GM12878 (cell line): ENCODE measurements around the gene GLB1L. TPM values are rescaled to one million over a fixed set of nuclear protein-coding genes. Genes with fewer than 3 reads are reported as not detected.

Source experiments
- CBX5 ChIP-seq: sonication (generic); IDR thresholded peaks from 2 replicates; pipeline ENCODE4 v1.6.1; 2016; ENCODE audit warnings: low read depth, moderate library complexity, mild to moderate bottlenecking, inconsistent platforms
- CREM ChIP-seq: IDR thresholded peaks from 2 replicates; pipeline ENCODE4 v1.6.1; 2014; ENCODE audit warnings: antibody characterized with exemption, low read depth
- DPF2 ChIP-seq: fragments of 450-650 bp; IDR thresholded peaks from 2 replicates; pipeline ENCODE4 v1.6.1; 2017; ENCODE audit warnings: mild to moderate bottlenecking
- EP300 ChIP-seq, 2 experiments: fragments of 150-350 bp in 1 of 2; IDR thresholded peaks; 2 replicates each; pipeline ENCODE4 v1.6.1; 2011 to 2012; ENCODE audit warnings: low read depth in 2 of 2, low read length in 2 of 2, borderline replicate concordance in 1 of 2, improper control_type of control experiment in 1 of 2, inconsistent platforms in 1 of 2; ENCODE audit not compliant: control insufficient read depth in 1 of 2
- FOXM1 ChIP-seq: IDR thresholded peaks from 2 replicates; pipeline ENCODE4 v1.6.1; 2012; ENCODE audit warnings: low read depth, mild to moderate bottlenecking, inconsistent platforms, low read length, moderate library complexity
- GABPA ChIP-seq: IDR thresholded peaks from 2 replicates; pipeline ENCODE4 v1.6.1; 2014; ENCODE audit warnings: antibody characterized with exemption, low read depth, mild to moderate bottlenecking, inconsistent platforms
- HDGF ChIP-seq: fragments of 450-650 bp; IDR thresholded peaks from 2 replicates; pipeline ENCODE4 v1.6.1; 2016; ENCODE audit warnings: antibody characterized with exemption
- IKZF1 ChIP-seq: fragments of 450-650 bp; conservative IDR thresholded peaks from 2 replicates; pipeline ENCODE4 v1.6.1; 2017; ENCODE audit warnings: antibody characterized with exemption, mild to moderate bottlenecking
- KAT2A ChIP-seq: conservative IDR thresholded peaks from 2 replicates; pipeline ENCODE4 v1.6.1; 2011; ENCODE audit warnings: low read depth, low read length; ENCODE audit not compliant: control insufficient read depth
- KLF5 ChIP-seq: fragments of 450-650 bp; IDR thresholded peaks from 2 replicates; pipeline ENCODE4 v1.6.1; 2014; ENCODE audit warnings: mild to moderate bottlenecking; ENCODE audit not compliant: partially characterized antibody
- NFYB ChIP-seq: IDR thresholded peaks from 2 replicates; pipeline ENCODE4 v1.6.1; 2011; ENCODE audit warnings: low read depth, mild to moderate bottlenecking, low read length, improper control_type of control experiment, moderate library complexity; ENCODE audit not compliant: insufficient read depth
- NR2C1 ChIP-seq: fragments of 450-650 bp; IDR thresholded peaks from 2 replicates; pipeline ENCODE4 v1.6.1; 2017; ENCODE audit warnings: antibody characterized with exemption, mild to moderate bottlenecking, moderate library complexity
- PAX8 ChIP-seq: fragments of 450-650 bp; IDR thresholded peaks from 2 replicates; pipeline ENCODE4 v1.6.1; 2017; ENCODE audit warnings: mild to moderate bottlenecking, moderate library complexity
- SIN3A ChIP-seq: IDR thresholded peaks from 2 replicates; pipeline ENCODE4 v1.6.1; 2012; ENCODE audit warnings: low read depth, low read length, improper control_type of control experiment
- SIX5 ChIP-seq: IDR thresholded peaks from 2 replicates; pipeline ENCODE4 v1.6.1; 2011; ENCODE audit warnings: mild to moderate bottlenecking, low read depth, low read length, moderate library complexity; ENCODE audit not compliant: severe bottlenecking
- ZNF217 ChIP-seq: fragments of 450-650 bp; IDR thresholded peaks from 2 replicates; pipeline ENCODE4 v1.6.1; 2017; ENCODE audit warnings: antibody characterized with exemption, mild to moderate bottlenecking
- ZZZ3 ChIP-seq: IDR thresholded peaks from 2 replicates; pipeline ENCODE4 v1.6.1; 2011; ENCODE audit warnings: low read depth; ENCODE audit not compliant: control insufficient read depth, insufficient read length
- polyA plus RNA-seq, 11 experiments: library from polyadenylated mRNA; depleted of rRNA in 4 of 11; unstranded in 6 of 11; stranded (reverse) in 5 of 11; fragments of >200 nt; fragmentation: Nextera tagmentation in 4 of 11; fragmentation: Illumina TruSeq in 1 of 11; extraction: Ambion mirVana in 4 of 11; extraction: Trizol in 1 of 11; gene quantifications; 1 replicate in 1 of 11; 2 replicates in 10 of 11; pipeline versions ENCODE4 v1.2.1 to v1.2.3, GENCODE V29; 2011 to 2016; ENCODE audit warnings: inconsistent platforms in 2 of 11, missing spikeins in 2 of 11, low read depth in 1 of 11
- total RNA-seq, 4 experiments: library from RNA; depleted of rRNA in 3 of 4; stranded (reverse); fragments of >200 nt in 3 of 4; fragmentation: Illumina TruSeq in 1 of 4; extraction: Trizol in 1 of 4; gene quantifications; 2 replicates each; pipeline versions ENCODE4 v1.2.1 to v1.2.3, GENCODE V29; 2013 to 2021
- TF ChIP-seq, protein P1 (sequence below): fragments of 450-650 bp; IDR thresholded peaks from 2 replicates; pipeline ENCODE4 v1.6.1; 2017; ENCODE audit warnings: mild to moderate bottlenecking, moderate library complexity
- TF ChIP-seq, protein P2 (sequence below): fragments of 450-650 bp; IDR thresholded peaks from 2 replicates; pipeline ENCODE4 v1.6.1; 2017; ENCODE audit warnings: borderline replicate concordance
- TF ChIP-seq, protein P3 (sequence below): fragments of 450-650 bp; IDR thresholded peaks from 2 replicates; pipeline ENCODE4 v1.6.1; 2014; ENCODE audit warnings: mild to moderate bottlenecking
- TF ChIP-seq, protein P4 (sequence below): fragments of 450-650 bp; IDR thresholded peaks from 2 replicates; pipeline ENCODE4 v1.6.1; 2017; ENCODE audit warnings: mild to moderate bottlenecking

Gene GLB1L
- total and polyA plus RNA-seq, 10 of the 15 experiments (the other 5 are each of a cell fraction or from before 2014, with no cell fraction given), result 0.29 to 4.6 (median 2.7) TPM

DNA sequence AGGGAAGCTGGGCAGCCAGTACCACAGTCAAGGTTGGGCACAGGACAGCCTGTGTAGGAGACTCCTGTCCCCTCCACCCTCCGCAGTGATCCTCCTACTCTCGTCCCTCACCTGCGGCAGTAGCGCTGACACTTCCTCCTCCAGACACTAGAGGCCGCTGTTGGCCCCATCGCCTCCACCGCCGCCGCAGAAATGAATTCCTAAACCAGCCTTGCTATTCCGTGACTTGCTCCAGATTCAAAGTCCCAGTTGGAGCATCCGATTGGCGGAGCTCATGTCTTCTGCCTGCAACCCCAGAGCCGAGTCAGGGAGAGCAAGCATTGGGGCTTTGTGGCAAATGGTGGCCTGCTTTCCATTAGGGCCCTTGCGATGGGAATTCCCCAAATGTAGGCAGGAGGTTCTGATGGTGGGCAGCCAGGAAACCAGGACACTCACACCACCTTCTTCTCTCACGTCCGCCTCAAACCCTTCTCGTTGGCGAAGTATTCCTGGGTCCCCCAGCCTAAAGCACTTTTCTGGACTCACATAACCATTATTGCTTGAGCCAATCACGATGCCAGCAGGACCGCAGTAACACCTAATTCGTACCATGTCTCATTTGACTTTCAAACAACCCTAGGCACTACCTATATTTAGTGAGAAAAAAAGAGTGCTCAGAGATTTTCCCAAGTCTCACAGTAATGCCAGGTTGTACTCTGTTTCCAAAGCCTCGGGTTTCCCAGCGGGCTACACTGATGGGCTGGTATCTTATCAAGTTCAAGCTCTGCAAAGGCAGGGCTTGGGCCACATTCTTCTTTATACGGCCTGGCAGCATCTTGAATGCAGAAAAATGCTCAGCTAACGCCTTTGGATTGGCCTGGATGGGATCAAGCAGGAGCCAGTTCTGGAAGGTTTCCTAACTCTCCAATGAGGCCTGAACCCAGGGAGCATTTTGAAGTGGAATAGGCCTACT lies 32.7 kb upstream of the GLB1L start (continued):
- TF ChIP-seq, protein P1, sequence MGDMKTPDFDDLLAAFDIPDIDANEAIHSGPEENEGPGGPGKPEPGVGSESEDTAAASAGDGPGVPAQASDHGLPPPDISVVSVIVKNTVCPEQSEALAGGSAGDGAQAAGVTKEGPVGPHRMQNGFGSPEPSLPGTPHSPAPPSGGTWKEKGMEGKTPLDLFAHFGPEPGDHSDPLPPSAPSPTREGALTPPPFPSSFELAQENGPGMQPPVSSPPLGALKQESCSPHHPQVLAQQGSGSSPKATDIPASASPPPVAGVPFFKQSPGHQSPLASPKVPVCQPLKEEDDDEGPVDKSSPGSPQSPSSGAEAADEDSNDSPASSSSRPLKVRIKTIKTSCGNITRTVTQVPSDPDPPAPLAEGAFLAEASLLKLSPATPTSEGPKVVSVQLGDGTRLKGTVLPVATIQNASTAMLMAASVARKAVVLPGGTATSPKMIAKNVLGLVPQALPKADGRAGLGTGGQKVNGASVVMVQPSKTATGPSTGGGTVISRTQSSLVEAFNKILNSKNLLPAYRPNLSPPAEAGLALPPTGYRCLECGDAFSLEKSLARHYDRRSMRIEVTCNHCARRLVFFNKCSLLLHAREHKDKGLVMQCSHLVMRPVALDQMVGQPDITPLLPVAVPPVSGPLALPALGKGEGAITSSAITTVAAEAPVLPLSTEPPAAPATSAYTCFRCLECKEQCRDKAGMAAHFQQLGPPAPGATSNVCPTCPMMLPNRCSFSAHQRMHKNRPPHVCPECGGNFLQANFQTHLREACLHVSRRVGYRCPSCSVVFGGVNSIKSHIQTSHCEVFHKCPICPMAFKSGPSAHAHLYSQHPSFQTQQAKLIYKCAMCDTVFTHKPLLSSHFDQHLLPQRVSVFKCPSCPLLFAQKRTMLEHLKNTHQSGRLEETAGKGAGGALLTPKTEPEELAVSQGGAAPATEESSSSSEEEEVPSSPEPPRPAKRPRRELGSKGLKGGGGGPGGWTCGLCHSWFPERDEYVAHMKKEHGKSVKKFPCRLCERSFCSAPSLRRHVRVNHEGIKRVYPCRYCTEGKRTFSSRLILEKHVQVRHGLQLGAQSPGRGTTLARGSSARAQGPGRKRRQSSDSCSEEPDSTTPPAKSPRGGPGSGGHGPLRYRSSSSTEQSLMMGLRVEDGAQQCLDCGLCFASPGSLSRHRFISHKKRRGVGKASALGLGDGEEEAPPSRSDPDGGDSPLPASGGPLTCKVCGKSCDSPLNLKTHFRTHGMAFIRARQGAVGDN, result no peak
- TF ChIP-seq, protein P2, sequence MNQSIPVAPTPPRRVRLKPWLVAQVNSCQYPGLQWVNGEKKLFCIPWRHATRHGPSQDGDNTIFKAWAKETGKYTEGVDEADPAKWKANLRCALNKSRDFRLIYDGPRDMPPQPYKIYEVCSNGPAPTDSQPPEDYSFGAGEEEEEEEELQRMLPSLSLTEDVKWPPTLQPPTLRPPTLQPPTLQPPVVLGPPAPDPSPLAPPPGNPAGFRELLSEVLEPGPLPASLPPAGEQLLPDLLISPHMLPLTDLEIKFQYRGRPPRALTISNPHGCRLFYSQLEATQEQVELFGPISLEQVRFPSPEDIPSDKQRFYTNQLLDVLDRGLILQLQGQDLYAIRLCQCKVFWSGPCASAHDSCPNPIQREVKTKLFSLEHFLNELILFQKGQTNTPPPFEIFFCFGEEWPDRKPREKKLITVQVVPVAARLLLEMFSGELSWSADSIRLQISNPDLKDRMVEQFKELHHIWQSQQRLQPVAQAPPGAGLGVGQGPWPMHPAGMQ, result no peak
- TF ChIP-seq NR2C1, result no peak
- TF ChIP-seq PAX8, result no peak
- TF ChIP-seq, protein P3, sequence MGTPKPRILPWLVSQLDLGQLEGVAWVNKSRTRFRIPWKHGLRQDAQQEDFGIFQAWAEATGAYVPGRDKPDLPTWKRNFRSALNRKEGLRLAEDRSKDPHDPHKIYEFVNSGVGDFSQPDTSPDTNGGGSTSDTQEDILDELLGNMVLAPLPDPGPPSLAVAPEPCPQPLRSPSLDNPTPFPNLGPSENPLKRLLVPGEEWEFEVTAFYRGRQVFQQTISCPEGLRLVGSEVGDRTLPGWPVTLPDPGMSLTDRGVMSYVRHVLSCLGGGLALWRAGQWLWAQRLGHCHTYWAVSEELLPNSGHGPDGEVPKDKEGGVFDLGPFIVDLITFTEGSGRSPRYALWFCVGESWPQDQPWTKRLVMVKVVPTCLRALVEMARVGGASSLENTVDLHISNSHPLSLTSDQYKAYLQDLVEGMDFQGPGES, result no peak
- TF ChIP-seq ZNF217, result no peak
- TF ChIP-seq CBX5, result no peak
- no peak for TF ChIP-seq CREM
- TF ChIP-seq ZZZ3, result no peak
- TF ChIP-seq KLF5, result peak; percentile 54
- TF ChIP-seq DPF2, result peak; percentile 69
- 0 out of 2 replicates have a peak, but pooled peaks have one; percentile 21 for TF ChIP-seq NFYB
- no peak for TF ChIP-seq SIX5
- no peak for TF ChIP-seq KAT2A
- peak; percentile 89 for TF ChIP-seq IKZF1
- peak; percentile 56; the same call in 1 of the 2 replicates for TF ChIP-seq FOXM1
- TF ChIP-seq, protein P4, sequence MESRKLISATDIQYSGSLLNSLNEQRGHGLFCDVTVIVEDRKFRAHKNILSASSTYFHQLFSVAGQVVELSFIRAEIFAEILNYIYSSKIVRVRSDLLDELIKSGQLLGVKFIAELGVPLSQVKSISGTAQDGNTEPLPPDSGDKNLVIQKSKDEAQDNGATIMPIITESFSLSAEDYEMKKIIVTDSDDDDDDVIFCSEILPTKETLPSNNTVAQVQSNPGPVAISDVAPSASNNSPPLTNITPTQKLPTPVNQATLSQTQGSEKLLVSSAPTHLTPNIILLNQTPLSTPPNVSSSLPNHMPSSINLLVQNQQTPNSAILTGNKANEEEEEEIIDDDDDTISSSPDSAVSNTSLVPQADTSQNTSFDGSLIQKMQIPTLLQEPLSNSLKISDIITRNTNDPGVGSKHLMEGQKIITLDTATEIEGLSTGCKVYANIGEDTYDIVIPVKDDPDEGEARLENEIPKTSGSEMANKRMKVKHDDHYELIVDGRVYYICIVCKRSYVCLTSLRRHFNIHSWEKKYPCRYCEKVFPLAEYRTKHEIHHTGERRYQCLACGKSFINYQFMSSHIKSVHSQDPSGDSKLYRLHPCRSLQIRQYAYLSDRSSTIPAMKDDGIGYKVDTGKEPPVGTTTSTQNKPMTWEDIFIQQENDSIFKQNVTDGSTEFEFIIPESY, result no peak
- TF ChIP-seq GABPA, result no peak
- TF ChIP-seq HDGF, result peak; percentile 85; the same call in 1 of the 2 replicates
- no peak for TF ChIP-seq SIN3A
- peak in 1 of 2 experiments; percentile 46; a peak in 1 of 4 replicates for TF ChIP-seq EP300 (IDR thresholded peaks at IDR 0.05; ENCODE audit: borderline replicate concordance in 1 of 2, control insufficient read depth in 1 of 2, low read depth in 2 of 2, low read length in 2 of 2)
